Tibial nerve (tissue), 3 donors: ENCODE results near the gene DAP3.

Experiments
- POLR2A ChIP-seq, 2 donors: fragments of 450-650 bp; IDR thresholded peaks; one replicate each; pipeline ENCODE4 v1.6.1; 2017; ENCODE audit warnings: antibody characterized with exemption in 2 of 2, mild to moderate bottlenecking in 2 of 2, moderate library complexity in 2 of 2
- TF ChIP-seq, protein P1 (sequence below), 5 experiments: fragments of 200-600 bp in 3 of 5; fragments of 450-650 bp in 2 of 5; sonication (generic) in 3 of 5; IDR thresholded peaks; one replicate each; pipeline ENCODE4 v1.5.1; 2016 to 2019; ENCODE audit warnings: antibody characterized with exemption in 5 of 5, mild to moderate bottlenecking in 3 of 5, moderate library complexity in 2 of 5

DNA sequence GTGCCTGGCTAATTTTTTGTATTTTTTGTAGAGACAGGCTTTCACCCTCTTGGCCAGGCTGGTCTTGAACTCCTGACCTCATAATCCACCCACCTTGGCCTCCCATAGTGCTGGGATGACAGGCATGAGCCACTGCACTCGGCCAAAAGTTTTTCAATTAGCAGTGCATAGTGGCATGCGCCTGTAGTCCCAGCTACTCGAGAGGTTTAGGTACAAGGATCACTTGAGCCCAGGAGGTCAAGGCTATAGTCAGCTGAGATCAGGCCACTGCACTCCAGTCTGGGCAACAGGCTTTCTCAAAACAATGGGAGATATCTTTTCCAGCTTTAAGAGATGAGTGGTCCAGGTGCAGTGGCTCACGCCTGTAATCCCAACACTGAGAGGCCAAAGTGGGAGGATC, 30.8 kb downstream of the DAP3 start:
- TF ChIP-seq, protein P1, sequence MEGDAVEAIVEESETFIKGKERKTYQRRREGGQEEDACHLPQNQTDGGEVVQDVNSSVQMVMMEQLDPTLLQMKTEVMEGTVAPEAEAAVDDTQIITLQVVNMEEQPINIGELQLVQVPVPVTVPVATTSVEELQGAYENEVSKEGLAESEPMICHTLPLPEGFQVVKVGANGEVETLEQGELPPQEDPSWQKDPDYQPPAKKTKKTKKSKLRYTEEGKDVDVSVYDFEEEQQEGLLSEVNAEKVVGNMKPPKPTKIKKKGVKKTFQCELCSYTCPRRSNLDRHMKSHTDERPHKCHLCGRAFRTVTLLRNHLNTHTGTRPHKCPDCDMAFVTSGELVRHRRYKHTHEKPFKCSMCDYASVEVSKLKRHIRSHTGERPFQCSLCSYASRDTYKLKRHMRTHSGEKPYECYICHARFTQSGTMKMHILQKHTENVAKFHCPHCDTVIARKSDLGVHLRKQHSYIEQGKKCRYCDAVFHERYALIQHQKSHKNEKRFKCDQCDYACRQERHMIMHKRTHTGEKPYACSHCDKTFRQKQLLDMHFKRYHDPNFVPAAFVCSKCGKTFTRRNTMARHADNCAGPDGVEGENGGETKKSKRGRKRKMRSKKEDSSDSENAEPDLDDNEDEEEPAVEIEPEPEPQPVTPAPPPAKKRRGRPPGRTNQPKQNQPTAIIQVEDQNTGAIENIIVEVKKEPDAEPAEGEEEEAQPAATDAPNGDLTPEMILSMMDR (IDR thresholded peaks at IDR 0.05): no peak
- no peak for TF ChIP-seq POLR2A (IDR thresholded peaks at IDR 0.05)
